GM21447 (cell line): ENCODE data around the gene MEPE.

Experiments used
- ATAC-seq: cut with Tn5 transposase; IDR thresholded peaks from one replicate; pipeline ENCODE4 v1.9.1; 2021; ENCODE audit not compliant: unreplicated experiment

MEPE gene

GRCh38 chr4:87832669-87833068, at the start of gene MEPE:
MEPE (plus strand) TSS chr4:87832969; CDS start chr4:87834715, 1,746 bp downstream.
- no peak for ATAC-seq

DNA sequence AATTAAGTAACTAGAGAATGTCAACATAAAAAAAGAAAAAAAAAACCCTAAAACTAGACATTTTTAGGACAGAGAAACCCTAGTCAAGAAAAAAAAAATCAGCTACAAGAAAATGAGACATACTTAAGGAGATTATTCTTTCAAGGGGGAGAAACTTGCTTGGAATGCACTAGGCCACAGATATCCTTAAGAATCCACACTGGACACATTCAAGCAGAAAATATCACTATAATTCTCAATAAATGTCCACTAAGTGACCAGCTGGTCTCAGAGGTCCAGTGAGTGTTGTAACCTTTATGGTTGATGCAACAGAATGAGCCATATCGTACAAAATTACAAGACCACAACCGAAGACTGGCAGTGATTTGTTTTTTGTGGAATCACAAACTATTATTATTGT, 49.0 kb upstream of the MEPE start:
- no peak for ATAC-seq

- no peak for ATAC-seq
Measured at GRCh38 chr4:87785731-87786509, 46.8 kb upstream of the MEPE start.

- no peak for ATAC-seq
Measured at GRCh38 chr4:87799301-87800113, 33.3 kb upstream of the MEPE start, which contains the start of gene IBSP. IBSP (plus strand) TSS chr4:87799554; CDS start chr4:87802362, 2,808 bp downstream.

DNA sequence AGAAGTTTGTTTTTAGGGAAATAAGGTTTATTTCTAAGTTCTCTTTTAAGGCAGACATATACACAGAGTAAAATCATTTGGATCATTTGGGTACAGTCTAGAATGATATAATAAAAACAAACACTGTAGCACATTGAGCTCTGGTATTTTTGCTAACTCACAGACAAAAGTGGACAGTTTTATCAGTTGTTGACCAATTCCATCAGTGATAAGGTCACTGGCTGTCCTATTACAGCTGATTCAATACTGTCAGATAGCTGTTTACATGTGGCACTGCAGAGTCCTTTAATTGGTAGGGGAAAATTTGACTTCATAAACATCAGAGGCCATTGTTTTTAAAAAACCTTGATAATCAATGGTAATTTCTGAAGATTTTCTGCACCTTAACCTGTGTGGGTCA, 29.9 kb upstream of the MEPE start:
- no peak for ATAC-seq

- ATAC-seq, result no peak
Measured at GRCh38 chr4:87803421-87803820, 29.3 kb upstream of the MEPE start.

DNA sequence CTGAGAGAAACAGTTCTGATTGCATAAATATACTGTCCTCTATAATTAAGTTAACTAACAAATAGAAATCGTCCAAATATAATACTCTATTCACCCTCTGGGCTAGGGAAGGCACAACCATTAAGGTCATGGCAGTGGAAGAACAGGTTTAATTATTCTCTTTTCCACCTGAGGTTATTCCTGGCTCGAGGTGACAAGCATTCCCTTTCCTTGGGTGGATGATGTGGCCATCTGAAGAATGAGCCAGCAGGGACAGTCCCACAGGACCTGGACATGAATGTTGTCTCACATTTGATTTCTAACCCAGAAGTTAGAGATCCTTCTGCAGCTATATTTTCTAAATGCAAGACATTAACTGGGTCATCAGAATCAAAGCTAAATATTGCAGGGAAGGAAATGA, 27.9 kb upstream of the MEPE start:
- no peak for ATAC-seq

DNA sequence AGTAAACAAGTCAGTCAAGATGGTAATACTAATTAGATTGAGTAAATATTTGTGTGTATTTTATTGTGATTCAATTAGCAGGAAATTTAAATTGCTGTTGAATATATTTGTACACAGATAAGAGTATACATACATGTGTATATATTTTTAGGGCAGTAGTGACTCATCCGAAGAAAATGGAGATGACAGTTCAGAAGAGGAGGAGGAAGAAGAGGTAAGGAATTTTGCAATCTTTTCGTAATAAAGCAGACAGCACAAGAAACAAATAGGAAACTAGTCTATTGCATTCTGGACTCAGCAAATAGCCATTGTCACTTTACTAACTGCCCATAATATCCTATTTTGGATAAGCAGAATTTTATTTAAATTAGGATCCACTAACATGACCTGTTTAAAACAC, 26.8 kb upstream of the MEPE start:
- ATAC-seq, result no peak

DNA sequence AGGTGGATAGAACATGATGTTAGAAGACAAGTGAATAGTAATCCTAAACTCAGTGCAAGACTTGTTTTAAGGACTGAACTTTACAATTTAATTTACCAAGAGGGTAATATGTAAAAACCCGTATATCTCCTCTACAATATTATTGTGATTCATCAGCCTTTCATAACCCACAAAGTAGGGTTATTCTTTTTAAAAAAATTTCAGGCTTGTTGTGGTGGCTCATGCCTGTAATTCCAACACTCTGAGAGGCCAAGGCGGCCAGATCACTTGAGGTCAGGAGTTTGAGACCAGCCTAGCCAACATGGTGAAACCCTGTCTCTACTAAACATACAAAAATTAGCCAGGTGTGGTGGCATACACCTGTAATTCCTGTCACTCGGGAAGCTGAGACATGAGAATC, 26.2 kb upstream of the MEPE start:
- ATAC-seq, result no peak

DNA sequence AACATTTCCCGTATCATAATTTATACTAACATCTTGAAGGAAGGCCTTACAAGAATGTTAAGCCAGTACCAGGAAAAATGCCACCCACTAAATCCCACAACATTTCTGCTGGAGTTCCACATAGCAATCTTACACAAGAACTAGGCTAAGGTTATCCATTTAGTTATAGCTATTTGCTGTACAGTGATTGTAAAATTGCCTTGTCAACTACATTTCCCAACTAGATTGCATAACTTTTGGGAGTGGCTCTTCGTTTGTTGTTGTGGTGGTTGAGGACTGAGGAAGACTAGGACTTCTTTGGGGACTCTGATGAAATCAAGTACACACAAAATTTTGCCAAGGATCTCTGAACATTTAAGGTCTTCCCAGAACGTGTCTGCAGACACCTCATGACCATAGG, 25.4 kb upstream of the MEPE start:
- no peak for ATAC-seq

GRCh38 chr4:87811977-87812376, 20.8 kb upstream of the MEPE start:
- ATAC-seq, result no peak

GRCh38 chr4:87819281-87819919, 13.4 kb upstream of the MEPE start:
- no peak for ATAC-seq

- no peak for ATAC-seq
Measured at GRCh38 chr4:87823200-87823599, 9.6 kb upstream of the MEPE start.

- no peak for ATAC-seq
Measured at GRCh38 chr4:87823724-87824123, 9.0 kb upstream of the MEPE start.

- no peak for ATAC-seq
Measured at GRCh38 chr4:87824352-87824751, 8.4 kb upstream of the MEPE start.

GRCh38 chr4:87834401-87834800, 1.6 kb downstream of the MEPE start:
- no peak for ATAC-seq

DNA sequence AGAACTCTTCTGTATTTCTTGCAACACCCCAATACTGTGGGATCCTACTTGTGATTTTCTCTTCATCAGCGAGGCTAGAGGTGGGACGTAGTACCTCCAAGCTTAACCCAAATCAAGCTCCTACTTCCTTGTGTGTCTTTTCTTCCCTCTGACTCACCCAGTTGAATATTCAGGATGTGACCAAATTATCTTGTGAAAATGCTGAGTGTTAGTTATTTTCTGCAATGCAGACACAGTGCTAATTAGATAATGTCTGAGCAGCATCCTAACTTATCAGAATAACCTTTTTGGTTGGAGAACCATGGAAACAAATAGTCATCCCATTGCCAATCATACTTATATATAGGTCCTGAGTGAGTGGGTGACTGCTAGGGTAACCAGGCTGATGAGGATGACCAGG, 2.4 kb downstream of the MEPE start:
- ATAC-seq, result no peak

DNA sequence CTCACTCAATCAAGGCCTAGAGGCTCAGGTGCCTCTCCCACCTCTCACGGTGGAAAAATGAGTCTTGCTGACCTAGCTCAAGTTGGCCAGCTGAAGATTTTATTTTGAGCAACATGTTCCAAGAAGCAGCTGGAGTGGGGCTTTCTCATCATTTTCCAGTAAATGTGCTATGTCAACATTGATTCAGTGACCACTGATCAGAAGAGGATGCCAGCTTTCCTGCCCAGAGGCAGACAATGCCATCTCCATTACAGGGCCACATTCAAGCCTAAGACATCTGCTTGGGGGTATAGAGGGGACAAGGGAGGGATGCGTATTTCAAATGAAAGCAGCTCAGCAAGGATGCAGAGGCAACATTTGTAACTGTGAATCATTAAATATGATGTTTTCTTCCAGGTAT, 3.0 kb downstream of the MEPE start:
- ATAC-seq, result no peak

GRCh38 chr4:87838205-87838604, 5.4 kb downstream of the MEPE start:
- ATAC-seq, result no peak

- peak; percentile 66 for ATAC-seq
Measured at GRCh38 chr4:87838890-87839591, 6.3 kb downstream of the MEPE start.

DNA sequence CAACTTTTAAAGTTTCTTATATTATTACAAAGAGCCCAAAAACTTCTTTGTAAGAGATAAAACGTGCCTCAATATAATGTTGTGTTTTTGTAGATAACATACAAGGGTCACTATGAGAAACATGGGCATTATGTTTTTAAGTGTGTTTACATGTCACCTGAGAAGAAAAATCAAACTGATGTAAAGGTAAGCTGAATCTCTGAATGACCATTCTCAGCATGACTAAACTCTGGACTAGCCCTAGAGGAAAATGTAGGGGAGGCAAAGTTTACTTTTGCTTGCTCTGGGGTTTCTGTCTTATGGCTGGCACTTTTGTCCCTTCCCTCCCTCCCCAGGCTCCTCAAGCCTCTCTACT, 6.8 kb downstream of the MEPE start:
- ATAC-seq, result no peak
